PC-9 (cell line): ENCODE results near the gene BRD4. TPM values are rescaled to one million over a fixed set of nuclear protein-coding genes. Genes with fewer than 3 reads are reported as not detected.

Source experiments
- Bru-seq: library from RNA; stranded (reverse); fragments of 400-500 nt; gene quantifications from one replicate; lab custom pipeline; 2021; lab: Mats Ljungman, UMichigan
- BruChase-seq, 2 experiments: library from RNA; stranded (reverse); fragments of 400-500 nt; gene quantifications; one replicate each; lab custom pipeline; 2021; lab: Mats Ljungman, UMichigan
- BruUV-seq: library from RNA; stranded (reverse); fragments of 400-500 nt; replicated peaks from 2 replicates; lab custom pipeline; 2021; lab: Mats Ljungman, UMichigan
- CTCF ChIA-PET: fragments of 300-600 bp; sonication (Branson Sonifier 250); formaldehyde crosslinking; loops from one replicate; lab custom pipeline; 2022; ENCODE audit warnings: antibody characterized with exemption; lab: Charles Lee
- POLR2A ChIA-PET: fragments of 300-600 bp; sonication (Branson Sonifier 250); formaldehyde crosslinking; loops from one replicate; lab custom pipeline; 2022; ENCODE audit warnings: antibody characterized with exemption; ENCODE audit not compliant: unreplicated experiment; lab: Charles Lee
- DNase-seq, 2 experiments: peaks; one replicate each; pipeline versions ENCODE4 v3.0.0 to v3.0.0-alpha.2; 2015 to 2022; ENCODE audit warnings: mixed read lengths in 1 of 2
- H2AFZ ChIP-seq: fragments of 200-600 bp; sonication (generic); 2 replicates; pipeline ENCODE4 v1.8.1; 2017; ENCODE audit warnings: antibody characterized with exemption
- H3F3A ChIP-seq: fragments of 200-600 bp; sonication (generic); 2 replicates; pipeline ENCODE4 v1.8.1; 2017; ENCODE audit warnings: antibody characterized with exemption, mild to moderate bottlenecking, low read depth; ENCODE audit not compliant: insufficient read depth
- H3K27ac ChIP-seq: fragments of 200-600 bp; sonication (generic); 2 replicates; pipeline ENCODE4 v1.6.1; 2016; ENCODE audit warnings: mixed run types
- H3K27me3 ChIP-seq: fragments of 200-600 bp; sonication (generic); 2 replicates; pipeline ENCODE4 v1.6.1; 2016; ENCODE audit warnings: low read depth, mixed run types; ENCODE audit not compliant: insufficient read depth
- H3K36me3 ChIP-seq: fragments of 200-600 bp; sonication (generic); 2 replicates; pipeline ENCODE4 v1.6.1; 2016; ENCODE audit warnings: low read depth, mixed run types
- H3K4me1 ChIP-seq: fragments of 200-600 bp; sonication (generic); replicated peaks from 2 replicates; pipeline ENCODE4 v1.6.1; 2016; ENCODE audit warnings: mixed run types; ENCODE audit not compliant: insufficient read depth
- H3K4me2 ChIP-seq: fragments of 200-600 bp; sonication (generic); 2 replicates; pipeline ENCODE4 v1.6.1; 2017; ENCODE audit warnings: mixed run types
- H3K4me3 ChIP-seq: fragments of 200-600 bp; sonication (generic); 2 replicates; pipeline ENCODE4 v1.6.1; 2016; ENCODE audit warnings: mixed run types
- H3K79me2 ChIP-seq: fragments of 200-600 bp; sonication (generic); 2 replicates; pipeline ENCODE4 v1.6.1; 2017; ENCODE audit warnings: low read depth, mixed run types
- H3K9me2 ChIP-seq: fragments of 200-600 bp; sonication (generic); 2 replicates; pipeline ENCODE4 v1.8.1; 2017; ENCODE audit warnings: mild to moderate bottlenecking; ENCODE audit not compliant: insufficient read depth
- H3K9me3 ChIP-seq: fragments of 200-600 bp; sonication (generic); 2 replicates; pipeline ENCODE4 v1.8.1; 2016; ENCODE audit warnings: low read depth; ENCODE audit not compliant: insufficient read depth
- H4K20me1 ChIP-seq: fragments of 200-600 bp; sonication (generic); 2 replicates; pipeline ENCODE4 v1.8.1; 2017; ENCODE audit not compliant: insufficient read depth
- CTCF ChIP-seq: fragments of 200-600 bp; sonication (generic); conservative IDR thresholded peaks from 2 replicates; pipeline ENCODE4 v1.6.1; 2017; ENCODE audit warnings: mixed run types, antibody characterized with exemption, mild to moderate bottlenecking, moderate library complexity
- EZH2 ChIP-seq: fragments of 200-600 bp; sonication (generic); IDR thresholded peaks from 2 replicates; pipeline ENCODE4 v1.8.0; 2017; ENCODE audit warnings: antibody characterized with exemption, low read depth
- intact Hi-C: fragments of 100-400 bp; cut with micrococcal nuclease; formaldehyde crosslinking; loops from one replicate; pipeline ENCODE4 v1.10.0; 2022; ENCODE audit not compliant: unreplicated experiment
- long read RNA-seq: library from polyadenylated mRNA; stranded (forward); transcript quantifications from one replicate; pipeline ENCODE4 v2.0.0, GENCODE V29; 2022
- total RNA-seq: library from RNA; stranded (reverse); gene quantifications from 2 replicates; pipeline ENCODE4 v1.2.3, GENCODE V29; 2021

The BRD4 gene
- 109 and 138 TPM in 2 replicates for total RNA-seq
- percentile 94 among the genes with signal in this experiment for Bru-seq, nascent RNA
- percentile 91 among the genes with signal in this experiment for BruChase-seq, experiment 1, labeled RNA remaining after a 2-hour chase
- percentile 92 among the genes with signal in this experiment for BruChase-seq, experiment 2, labeled RNA remaining after a 6-hour chase
- long read RNA-seq, partial matches to known transcripts: 15 of 27 reads
- long read RNA-seq, other reads (novel, unspliced or antisense): 11 of 27 reads

GRCh38 chr19:15332311-15332996 is at the start of gene BRD4:
BRD4 (minus strand) TSS chr19:15332539; CDS start chr19:15273099, 59,440 bp downstream.
- H2AFZ ChIP-seq: peak within 1 kb of the TSS; percentile 97
- POLR2A ChIA-PET: interaction anchor here (0.6 kb wide), 1 partner anchor 43 kb away, joined by 5 read pairs; no protein-coding TSS in a partner anchor
- BruUV-seq: no TSS peak

DNA sequence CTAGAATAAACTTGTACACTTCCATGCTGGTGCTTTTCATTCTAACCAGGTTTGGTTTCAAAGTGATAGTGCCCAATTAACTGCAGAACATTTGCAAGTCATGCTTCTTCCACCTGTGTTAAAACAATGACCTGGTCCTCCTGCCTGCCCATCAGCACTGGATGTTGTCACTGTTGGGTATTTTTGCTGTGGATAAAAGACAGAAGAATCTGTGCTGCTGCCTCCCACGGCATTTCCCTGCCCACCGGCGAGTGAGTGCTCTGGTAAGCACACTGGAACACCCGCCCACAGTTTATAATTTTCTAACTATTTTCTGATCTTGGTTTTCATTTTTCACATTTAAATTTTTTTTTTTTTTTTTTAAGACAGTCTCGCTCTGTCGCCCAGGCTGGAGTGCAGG is 49.5 kb upstream of the BRD4 start:
- Histone ChIP-seq H3K9me3 (no peaks in the 10 kb centered on the region), H3K27me3 (no peaks in the 10 kb centered on the region), H3K27ac (no peak overlapping the region), H3K4me2 (no peak overlapping the region), H3K4me3 (no peak overlapping the region), H3K9me2 (no peaks in the 10 kb centered on the region), H2AFZ (no peak overlapping the region), H3K79me2 (peaks cover 25% of the 10 kb centered on the region), H3K36me3 (no peaks in the 10 kb centered on the region), H3F3A (peaks cover 46% of the 10 kb centered on the region), H4K20me1 (peaks cover 10% of the 10 kb centered on the region), H3K4me1 (peaks cover 15% of the 10 kb centered on the region)
- TF ChIP-seq EZH2 (no peak), CTCF (no peak)
- intact Hi-C loops: no loop called here
- CTCF ChIA-PET: no interaction called here
- POLR2A ChIA-PET: no interaction called here
- BruUV-seq: no TSS peak
- no peak for DNase-seq

More at GRCh38 chr19:15332311-15332996, at the start of gene BRD4:
- intact Hi-C loops: no loop called here
- no peaks in the 10 kb centered on the region for H3K27me3 ChIP-seq
- no peaks in the 10 kb centered on the region for H3K9me3 ChIP-seq
- H3K4me1 ChIP-seq: peaks cover 39% of the 10 kb centered on the region
- H3K4me3 ChIP-seq: peak within 1 kb of the TSS; percentile 98
- peaks cover 40% of the 10 kb centered on the region for H4K20me1 ChIP-seq
- TF ChIP-seq EZH2 (no peak), CTCF (no peak)
- DNase-seq: peak in 1 of 2 experiments; percentile 63
- CTCF ChIA-PET: interaction anchor here (0.6 kb wide), 1 partner anchor 137 kb away, joined by 7 read pairs; no protein-coding TSS in a partner anchor
- H3K79me2 ChIP-seq: peaks cover 58% of the 10 kb centered on the region
- peak within 1 kb of the TSS; percentile 83 for H3K27ac ChIP-seq
- no peaks in the 10 kb centered on the region for H3K9me2 ChIP-seq
- H3F3A ChIP-seq: peaks cover 32% of the 10 kb centered on the region
- H3K4me2 ChIP-seq: peak within 1 kb of the TSS; percentile 98
- H3K36me3 ChIP-seq: peaks cover 4% of the 10 kb centered on the region; the same call in 1 of the 2 replicates

DNA sequence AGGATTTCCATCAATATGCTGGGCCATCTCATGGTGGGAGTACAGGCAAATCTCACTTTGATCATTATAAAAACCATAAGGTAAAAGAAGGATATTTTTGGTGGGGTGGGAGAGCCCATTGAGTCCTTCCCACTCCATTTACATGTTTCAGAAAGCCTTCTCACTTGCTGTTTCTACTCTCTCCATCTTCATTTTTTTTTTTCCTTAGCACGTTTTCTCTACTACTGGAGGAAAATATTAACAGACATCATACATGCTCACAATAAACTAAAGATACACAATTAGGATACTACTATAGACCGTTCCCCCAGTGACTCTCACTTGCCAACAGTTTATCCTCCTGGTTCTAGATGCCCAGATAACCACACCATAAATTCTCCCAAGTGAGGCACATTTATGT is 49.1 kb upstream of the BRD4 start:
- H3K27me3 ChIP-seq: no peaks in the 10 kb centered on the region
- peaks cover 14% of the 10 kb centered on the region for H4K20me1 ChIP-seq
- TF ChIP-seq CTCF: no peak
- TF ChIP-seq EZH2: no peak
- no peak overlapping the region for H3K4me3 ChIP-seq
- no peak overlapping the region for H2AFZ ChIP-seq
- POLR2A ChIA-PET: no interaction called here
- H3K4me1 ChIP-seq: peaks cover 19% of the 10 kb centered on the region
- no peak for DNase-seq
- intact Hi-C loops: no loop called here
- peaks cover 46% of the 10 kb centered on the region for H3F3A ChIP-seq
- no peak overlapping the region for H3K27ac ChIP-seq
- no peaks in the 10 kb centered on the region for H3K36me3 ChIP-seq
- no TSS peak for BruUV-seq
- 0 out of 2 replicates have a peak overlapping the region, but pooled peaks have one; percentile 78 for H3K4me2 ChIP-seq
- H3K9me3 ChIP-seq: no peaks in the 10 kb centered on the region
- CTCF ChIA-PET: no interaction called here
- peaks cover 30% of the 10 kb centered on the region for H3K79me2 ChIP-seq
- no peaks in the 10 kb centered on the region for H3K9me2 ChIP-seq
